Stomach smooth muscle (tissue), 2 donors: ENCODE data around the gene APOM.
A peak's percentile ranks its signal among the peaks of the same experiment; 100 is the strongest.

Experiments
- H3K27ac ChIP-seq: one replicate; pipeline ENCODE4 v1.7.0; 2013; ENCODE audit warnings: mild to moderate bottlenecking, low read length, inconsistent platforms
- H3K27me3 ChIP-seq, 2 donors: one replicate each; pipeline ENCODE4 v1.7.0; 2013; ENCODE audit warnings: low read length in 2 of 2; ENCODE audit not compliant: insufficient read depth in 2 of 2, control insufficient read depth in 1 of 2
- H3K36me3 ChIP-seq, 2 donors: one replicate each; pipeline ENCODE4 v1.7.0; 2013; ENCODE audit warnings: low read length in 2 of 2; ENCODE audit not compliant: control insufficient read depth in 2 of 2, insufficient read depth in 2 of 2
- H3K4me1 ChIP-seq: one replicate; pipeline ENCODE4 v1.7.0; 2013; ENCODE audit warnings: low read length; ENCODE audit not compliant: control insufficient read depth, insufficient read depth
- H3K4me3 ChIP-seq, 2 donors: one replicate each; pipeline ENCODE4 v1.7.0; 2013; ENCODE audit warnings: low read length in 2 of 2
- H3K9ac ChIP-seq, 2 donors: one replicate each; pipeline ENCODE4 v1.7.0; 2013; ENCODE audit warnings: low read length in 2 of 2, mild to moderate bottlenecking in 1 of 2
- H3K9me3 ChIP-seq, 2 donors: one replicate each; pipeline ENCODE4 v1.7.0; 2013; ENCODE audit warnings: low read length in 2 of 2; ENCODE audit not compliant: control insufficient read depth in 2 of 2
- donor health status: healthy.
- donor health status: Pancreatic carcinoma.

The APOM gene

GRCh38 chr6:31655349-31656237 lies at the start of gene APOM:
APOM (plus strand) TSS chr6:31655894; CDS start chr6:31655967, 73 bp downstream.
- Histone ChIP-seq H3K4me3 (no peak within 1 kb of the TSS), H3K27ac (no peak within 1 kb of the TSS), H3K36me3 (peaks cover 0 to 16% of the 10 kb centered on the region in 2 donors), H3K9me3 (no peaks in the 10 kb centered on the region), H3K27me3 (no peaks in the 10 kb centered on the region), H3K4me1 (peaks cover 44% of the 10 kb centered on the region), H3K9ac (no peak within 1 kb of the TSS)

GRCh38 chr6:31607317-31607716 lies 48.4 kb upstream of the APOM start:
- Histone ChIP-seq H3K36me3 (no peaks in the 10 kb centered on the region), H3K9ac (no peak overlapping the region), H3K9me3 (no peaks in the 10 kb centered on the region), H3K4me1 (no peaks in the 10 kb centered on the region), H3K27me3 (no peaks in the 10 kb centered on the region), H3K4me3 (no peak overlapping the region), H3K27ac (no peak overlapping the region)

GRCh38 chr6:31609519-31610406 lies 45.9 kb upstream of the APOM start:
- Histone ChIP-seq H3K9ac (no peak overlapping the region), H3K27me3 (no peaks in the 10 kb centered on the region), H3K4me3 (no peak overlapping the region), H3K9me3 (no peaks in the 10 kb centered on the region), H3K4me1 (no peaks in the 10 kb centered on the region), H3K27ac (no peak overlapping the region), H3K36me3 (no peaks in the 10 kb centered on the region)

GRCh38 chr6:31610968-31611367 lies 44.7 kb upstream of the APOM start:
- Histone ChIP-seq H3K27me3 (no peaks in the 10 kb centered on the region), H3K9me3 (no peaks in the 10 kb centered on the region), H3K36me3 (no peaks in the 10 kb centered on the region), H3K9ac (no peak overlapping the region), H3K27ac (no peak overlapping the region), H3K4me1 (no peaks in the 10 kb centered on the region), H3K4me3 (no peak overlapping the region)

DNA sequence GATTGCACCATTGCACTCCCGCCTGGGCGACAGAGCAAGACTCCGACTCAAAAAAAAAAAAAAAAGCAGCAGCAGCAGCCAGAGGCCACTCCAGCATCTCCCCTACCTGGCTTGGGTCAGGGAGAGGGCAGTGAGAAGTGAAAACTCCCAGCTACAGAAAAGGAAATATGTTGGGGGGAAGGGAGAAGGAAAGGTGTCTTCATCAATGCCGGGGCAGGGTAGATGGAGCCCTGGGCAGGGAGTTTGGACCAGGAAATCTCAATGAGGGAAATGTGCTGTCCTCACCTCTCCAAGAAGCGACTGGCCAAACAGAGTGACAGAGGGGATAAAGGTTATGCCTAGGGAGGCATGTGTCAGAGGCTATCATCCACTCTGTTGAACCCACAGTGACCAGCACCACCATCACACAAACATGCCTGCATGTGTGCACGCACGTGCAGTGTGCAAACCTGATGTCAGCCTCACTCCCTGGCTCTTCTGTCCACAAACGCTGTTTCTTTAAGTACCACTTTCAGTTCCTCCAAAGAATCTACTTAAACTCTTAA lies 41.5 kb upstream of the APOM start:
- Histone ChIP-seq H3K9me3 (no peaks in the 10 kb centered on the region), H3K4me1 (no peaks in the 10 kb centered on the region), H3K36me3 (no peaks in the 10 kb centered on the region), H3K4me3 (no peak overlapping the region), H3K27me3 (no peaks in the 10 kb centered on the region), H3K27ac (no peak overlapping the region), H3K9ac (no peak overlapping the region)

- Histone ChIP-seq H3K9ac (peak within 1 kb of the TSS in 1 of 2 donors; percentile 5), H3K4me1 (no peaks in the 10 kb centered on the region), H3K27me3 (no peaks in the 10 kb centered on the region), H3K9me3 (no peaks in the 10 kb centered on the region), H3K27ac (no peak within 1 kb of the TSS), H3K36me3 (no peaks in the 10 kb centered on the region), H3K4me3 (no peak within 1 kb of the TSS)
Measured at GRCh38 chr6:31614684-31615578, 40.8 kb upstream of the APOM start, which contains the start of gene AIF1. AIF1 (plus strand) TSS chr6:31615234; CDS start chr6:31615330, 96 bp downstream.

GRCh38 chr6:31615748-31616147 lies 39.9 kb upstream of the APOM start:
- H3K4me3 ChIP-seq: no peak overlapping the region
- H3K27ac ChIP-seq: no peak overlapping the region

DNA sequence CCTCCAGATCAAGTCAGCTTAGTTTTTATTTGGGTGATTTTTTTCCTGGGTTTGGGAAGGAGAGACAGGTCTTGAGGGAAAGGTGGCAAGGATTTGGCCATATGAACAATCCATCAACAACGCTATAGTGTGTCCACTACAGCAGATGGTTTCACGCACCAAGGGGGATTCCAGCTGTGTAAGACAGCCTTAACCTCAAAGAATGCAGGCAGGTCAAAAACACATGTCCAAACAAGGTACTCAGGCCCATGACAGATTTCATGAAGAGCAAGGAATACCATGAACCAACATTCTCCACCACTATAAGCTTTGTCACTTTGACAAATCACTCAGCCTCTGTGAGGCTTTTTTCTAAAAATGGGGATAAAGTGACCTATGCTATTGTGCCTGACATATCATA lies 38.7 kb upstream of the APOM start:
- H3K4me3 ChIP-seq: no peak overlapping the region
- no peak overlapping the region for H3K9ac ChIP-seq
- no peak overlapping the region for H3K27ac ChIP-seq
- no peaks in the 10 kb centered on the region for H3K9me3 ChIP-seq
- H3K4me1 ChIP-seq: peaks cover 9% of the 10 kb centered on the region
- H3K36me3 ChIP-seq: no peaks in the 10 kb centered on the region
- H3K27me3 ChIP-seq: no peaks in the 10 kb centered on the region

More at GRCh38 chr6:31615748-31616147, 39.9 kb upstream of the APOM start:
- no peak overlapping the region for H3K9ac ChIP-seq
- no peaks in the 10 kb centered on the region for H3K36me3 ChIP-seq
- no peaks in the 10 kb centered on the region for H3K4me1 ChIP-seq
- no peaks in the 10 kb centered on the region for H3K9me3 ChIP-seq
- no peaks in the 10 kb centered on the region for H3K27me3 ChIP-seq

DNA sequence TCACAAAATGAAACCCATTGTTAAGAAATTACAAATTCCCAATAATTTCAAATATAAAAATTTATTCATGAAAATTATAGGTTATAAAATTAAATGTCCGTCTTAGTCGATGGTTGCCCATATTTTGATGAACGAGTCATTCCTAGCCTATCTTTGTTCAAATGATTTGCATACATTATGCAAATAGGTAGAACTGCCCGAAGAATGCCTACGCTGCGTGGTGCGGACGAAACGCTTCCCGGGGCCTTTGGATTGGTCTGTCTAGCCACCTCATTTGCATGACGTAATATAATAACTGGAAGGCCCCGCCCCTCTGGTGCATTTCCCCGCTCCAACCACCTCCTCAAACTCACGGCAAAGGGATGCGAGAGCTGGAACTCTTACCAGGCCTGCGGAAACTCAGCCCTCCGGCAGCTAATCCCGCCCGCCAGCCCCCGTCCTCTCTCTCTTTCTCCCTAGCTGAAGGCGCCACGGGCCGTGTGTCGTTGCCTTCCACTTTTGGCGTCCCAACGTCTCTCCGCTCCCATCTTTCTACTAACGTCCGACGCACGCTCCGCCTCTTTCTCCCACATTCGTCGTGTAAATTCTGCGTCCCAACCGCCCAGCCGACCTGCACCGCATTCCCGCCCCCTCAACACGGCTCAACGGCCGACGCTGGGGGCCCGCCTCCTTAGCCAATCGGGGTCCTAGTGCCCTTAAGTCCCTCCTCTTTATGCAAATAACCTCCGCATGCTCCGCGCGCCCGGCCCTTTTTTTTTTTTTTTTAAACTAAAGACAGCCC lies 35.7 kb upstream of the APOM start:
- H3K36me3 ChIP-seq: peaks cover 18 to 22% of the 10 kb centered on the region in 2 donors
- peaks cover 15% of the 10 kb centered on the region for H3K4me1 ChIP-seq
- H3K9ac ChIP-seq: peak overlapping the region; percentile 77 to 96
- no peaks in the 10 kb centered on the region for H3K9me3 ChIP-seq
- peak overlapping the region; percentile 68 to 83 for H3K4me3 ChIP-seq
- no peaks in the 10 kb centered on the region for H3K27me3 ChIP-seq
- H3K27ac ChIP-seq: peak overlapping the region; percentile 97
